HCT116 (cell line): Measurements from ENCODE around the gene GAS2L2. TPM values are rescaled to one million over a fixed set of nuclear protein-coding genes. Genes with fewer than 3 reads are reported as not detected.

Experiments used
- ATAC-seq: fragments of 200-7000 bp; cut with Tn5 transposase; 2 replicates; pipeline ENCODE4 v1.9.1; 2020; ENCODE audit warnings: mild to moderate bottlenecking, moderate library complexity
- BruUV-seq: library from RNA; stranded (reverse); fragments of 400-500 nt; replicated peaks from 2 replicates; lab custom pipeline; 2021; lab: Mats Ljungman, UMichigan
- CTCF ChIA-PET: fragments of 300-600 bp; sonication (Branson Sonifier 250); formaldehyde crosslinking; loops from one replicate; lab custom pipeline; 2021; ENCODE audit warnings: antibody characterized with exemption; lab: Charles Lee
- POLR2A ChIA-PET: fragments of 300-600, 350-600 bp; sonication (Branson Sonifier 250); formaldehyde crosslinking; loops from one replicate; lab custom pipeline; 2021; ENCODE audit warnings: antibody characterized with exemption; lab: Charles Lee
- RAD21 ChIA-PET, 2 experiments: fragments of 300-600 bp; sonication (Branson Sonifier 250); formaldehyde crosslinking; loops; one replicate each; lab custom pipeline; 2023; ENCODE audit warnings: low total read pairs in 2 of 2; ENCODE audit not compliant: uncharacterized antibody in 2 of 2, unreplicated experiment in 2 of 2, low non-redundant PET in 1 of 2; lab: Charles Lee
- DNase-seq: peaks from one replicate; pipeline ENCODE4 v3.0.0-alpha.2; 2010; ENCODE audit warnings: low read depth, low spot score
- H2AFZ ChIP-seq: fragments of 200-600 bp; shearing (Covaris generic), sonication (generic); 2 replicates; pipeline ENCODE4 v1.6.1; 2017; ENCODE audit warnings: low read depth, mixed run types, mixed read lengths, antibody characterized with exemption, low read length; ENCODE audit not compliant: poor library complexity, severe bottlenecking
- H3K27ac ChIP-seq: 2 replicates; pipeline ENCODE4 v1.5.1; 2012; ENCODE audit warnings: low read depth, low read length
- H3K27me3 ChIP-seq: fragments of 200-600 bp; sonication (generic); 2 replicates; pipeline ENCODE4 v1.6.1; 2016; ENCODE audit warnings: mixed run types, low read length, mixed read lengths; ENCODE audit not compliant: insufficient read depth
- H3K36me3 ChIP-seq, 2 experiments: fragments of 200-500 bp in 1 of 2; fragments of 200-600 bp in 1 of 2; sonication (Bioruptor generic) in 1 of 2; sonication (generic) in 1 of 2; 2 replicates each; pipeline versions ENCODE4 v1.5.1 to v1.6.1; 2014 to 2016; ENCODE audit warnings: low read length in 2 of 2, inconsistent platforms in 1 of 2, mixed read lengths in 1 of 2, mixed run types in 1 of 2; ENCODE audit not compliant: insufficient read depth in 2 of 2, control insufficient read depth in 1 of 2
- H3K4me1 ChIP-seq, 2 experiments: fragments of 200-600 bp in 1 of 2; sonication (generic) in 1 of 2; 2 replicates each; pipeline versions ENCODE4 v1.5.1 to v1.6.1; 2012 to 2017; ENCODE audit warnings: low read length in 2 of 2, inconsistent platforms in 1 of 2, mild to moderate bottlenecking in 1 of 2, mixed read lengths in 1 of 2, mixed run types in 1 of 2, moderate library complexity in 1 of 2; ENCODE audit not compliant: insufficient read depth in 2 of 2, control insufficient read depth in 1 of 2
- H3K4me2 ChIP-seq: fragments of 200-600 bp; sonication (generic); 2 replicates; pipeline ENCODE4 v1.6.1; 2017; ENCODE audit warnings: mixed run types, low read length, mixed read lengths
- H3K4me3 ChIP-seq, 2 experiments: fragments of 200-600 bp in 1 of 2; sonication (generic) in 1 of 2; replicated peaks in 1 of 2; 2 replicates each; pipeline ENCODE4 v1.5.1; 2011 to 2016; ENCODE audit warnings: low read length in 2 of 2, control low read depth in 1 of 2, low read depth in 1 of 2, mild to moderate bottlenecking in 1 of 2, mixed read lengths in 1 of 2, mixed run types in 1 of 2
- H3K79me2 ChIP-seq: fragments of 200-600 bp; sonication (generic); 2 replicates; pipeline ENCODE4 v1.6.1; 2017; ENCODE audit warnings: mild to moderate bottlenecking, mixed run types, low read length, moderate library complexity, mixed read lengths; ENCODE audit not compliant: insufficient read depth
- H3K9ac ChIP-seq: fragments of 200-600 bp; sonication (generic); 2 replicates; pipeline ENCODE4 v1.6.1; 2016; ENCODE audit warnings: low read length, mixed read lengths
- H3K9me2 ChIP-seq: fragments of 200-600 bp; sonication (generic), shearing (Covaris generic); 2 replicates; pipeline ENCODE4 v1.6.1; 2017; ENCODE audit warnings: mixed run types, mild to moderate bottlenecking, moderate library complexity; ENCODE audit not compliant: insufficient read depth
- H3K9me3 ChIP-seq, 2 experiments: fragments of 200-500 bp in 1 of 2; fragments of 200-600 bp in 1 of 2; sonication (Bioruptor generic) in 1 of 2; sonication (generic) in 1 of 2; 2 replicates each; pipeline ENCODE4 v1.6.1; 2014 to 2017; ENCODE audit warnings: low read length in 2 of 2, mixed read lengths in 2 of 2, inconsistent platforms in 1 of 2, low read depth in 1 of 2, mild to moderate bottlenecking in 1 of 2, mixed run types in 1 of 2, moderate library complexity in 1 of 2; ENCODE audit not compliant: control insufficient read depth in 1 of 2, insufficient read depth in 1 of 2
- H4K20me1 ChIP-seq: fragments of 200-600 bp; sonication (generic), shearing (Covaris generic); 2 replicates; pipeline ENCODE4 v1.6.1; 2017; ENCODE audit warnings: mixed run types, mild to moderate bottlenecking, moderate library complexity; ENCODE audit not compliant: insufficient read depth
- ATF3 ChIP-seq: IDR thresholded peaks from 2 replicates; pipeline ENCODE4 v1.6.1; 2012
- CEBPB ChIP-seq: IDR thresholded peaks from 2 replicates; pipeline ENCODE4 v1.6.1; 2012; ENCODE audit warnings: low read depth
- EZH2 ChIP-seq: fragments of 200-600 bp; sonication (generic); IDR thresholded peaks from 2 replicates; pipeline ENCODE4 v1.6.1; 2017; ENCODE audit warnings: antibody characterized with exemption, mixed run types
- FOSL1 ChIP-seq: IDR thresholded peaks from 2 replicates; pipeline ENCODE4 v1.6.1; 2012; ENCODE audit warnings: low read depth
- SIN3A ChIP-seq: IDR thresholded peaks from 2 replicates; pipeline ENCODE4 v1.6.1; 2012; ENCODE audit warnings: low read depth
- ZBTB33 ChIP-seq: IDR thresholded peaks from 2 replicates; pipeline ENCODE4 v1.6.1; 2011; ENCODE audit warnings: mild to moderate bottlenecking, low read length, moderate library complexity; ENCODE audit not compliant: insufficient replicate concordance; ENCODE audit errors: extremely low read depth
- intact Hi-C: fragments of 100-400 bp; cut with micrococcal nuclease; formaldehyde crosslinking; loops from 2 replicates; pipeline ENCODE4 v1.10.0; 2022
- total RNA-seq: library from RNA; stranded (reverse); gene quantifications from one replicate; pipeline ENCODE4 v1.2.1, GENCODE V29; 2021; ENCODE audit not compliant: unreplicated experiment
- TF ChIP-seq, protein P1 (sequence below), 3 experiments: fragments of 200-600 bp in 1 of 3; sonication (generic) in 1 of 3; IDR thresholded peaks in 2 of 3; conservative IDR thresholded peaks in 1 of 3; 2 replicates each; pipeline ENCODE4 v1.5.1; 2012 to 2017; ENCODE audit warnings: low read depth in 2 of 3, low read length in 2 of 3, antibody characterized with exemption in 1 of 3, borderline replicate concordance in 1 of 3, control low read depth in 1 of 3, mild to moderate bottlenecking in 1 of 3, mixed read lengths in 1 of 3, mixed run types in 1 of 3, moderate library complexity in 1 of 3; ENCODE audit not compliant: insufficient read depth in 1 of 3

The GAS2L2 gene
- total RNA-seq, 1 experiment from 2014 or later: not detected

- no peaks in the 10 kb centered on the region for H3K27me3 ChIP-seq
- ChIA-PET CTCF (no interaction called here), RAD21 (no interaction called here), POLR2A (no interaction called here)
- no peak overlapping the region for H2AFZ ChIP-seq
- TF ChIP-seq EZH2: no peak
- no peak for TF ChIP-seq ZBTB33
- TF ChIP-seq FOSL1: no peak
- TF ChIP-seq, protein P1, sequence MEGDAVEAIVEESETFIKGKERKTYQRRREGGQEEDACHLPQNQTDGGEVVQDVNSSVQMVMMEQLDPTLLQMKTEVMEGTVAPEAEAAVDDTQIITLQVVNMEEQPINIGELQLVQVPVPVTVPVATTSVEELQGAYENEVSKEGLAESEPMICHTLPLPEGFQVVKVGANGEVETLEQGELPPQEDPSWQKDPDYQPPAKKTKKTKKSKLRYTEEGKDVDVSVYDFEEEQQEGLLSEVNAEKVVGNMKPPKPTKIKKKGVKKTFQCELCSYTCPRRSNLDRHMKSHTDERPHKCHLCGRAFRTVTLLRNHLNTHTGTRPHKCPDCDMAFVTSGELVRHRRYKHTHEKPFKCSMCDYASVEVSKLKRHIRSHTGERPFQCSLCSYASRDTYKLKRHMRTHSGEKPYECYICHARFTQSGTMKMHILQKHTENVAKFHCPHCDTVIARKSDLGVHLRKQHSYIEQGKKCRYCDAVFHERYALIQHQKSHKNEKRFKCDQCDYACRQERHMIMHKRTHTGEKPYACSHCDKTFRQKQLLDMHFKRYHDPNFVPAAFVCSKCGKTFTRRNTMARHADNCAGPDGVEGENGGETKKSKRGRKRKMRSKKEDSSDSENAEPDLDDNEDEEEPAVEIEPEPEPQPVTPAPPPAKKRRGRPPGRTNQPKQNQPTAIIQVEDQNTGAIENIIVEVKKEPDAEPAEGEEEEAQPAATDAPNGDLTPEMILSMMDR (IDR thresholded peaks at IDR 0.05 in 2 of 3, conservative IDR thresholded peaks at IDR 0.05 in 1 of 3; ENCODE audit: borderline replicate concordance in 1 of 3, insufficient read depth in 1 of 3, low read depth in 2 of 3, low read length in 2 of 3): no peak
- no peak for TF ChIP-seq ATF3
- no peak for TF ChIP-seq CEBPB
- TF ChIP-seq SIN3A: no peak
- intact Hi-C loops: no loop called here
- no peak overlapping the region for H3K4me3 ChIP-seq
- no peaks in the 10 kb centered on the region for H3K4me1 ChIP-seq
- BruUV-seq: no TSS peak
- DNase-seq (no peak), ATAC-seq (no peak)
- no peaks in the 10 kb centered on the region for H4K20me1 ChIP-seq
- no peak overlapping the region for H3K4me2 ChIP-seq
- no peak overlapping the region for H3K9ac ChIP-seq
- H3K79me2 ChIP-seq: no peaks in the 10 kb centered on the region
- no peaks in the 10 kb centered on the region for H3K9me3 ChIP-seq
- H3K9me2 ChIP-seq: no peaks in the 10 kb centered on the region
- no peaks in the 10 kb centered on the region for H3K36me3 ChIP-seq
- no peak overlapping the region for H3K27ac ChIP-seq
These were observed 20.9 kb downstream of the GAS2L2 start for GRCh38 chr17:35731917-35732805.
